BLaER1 (cell line): ENCODE results near the gene SOBP.

Source experiments
- H3K27ac ChIP-seq: shearing (Covaris generic); formaldehyde crosslinking; 2 replicates; pipeline ENCODE4 v1.8.1; 2022
- H3K27me3 ChIP-seq: shearing (Covaris generic); formaldehyde crosslinking; 2 replicates; pipeline ENCODE4 v1.8.1; 2022
- H3K36me3 ChIP-seq: shearing (Covaris generic); formaldehyde crosslinking; 2 replicates; pipeline ENCODE4 v1.8.1; 2022
- H3K4me1 ChIP-seq: shearing (Covaris generic); formaldehyde crosslinking; 2 replicates; pipeline ENCODE4 v1.8.1; 2022
- H3K4me2 ChIP-seq: shearing (Covaris generic); formaldehyde crosslinking; 2 replicates; pipeline ENCODE4 v1.8.1; 2022
- H3K4me3 ChIP-seq: shearing (Covaris generic); formaldehyde crosslinking; 2 replicates; pipeline ENCODE4 v1.8.1; 2022
- H3K9ac ChIP-seq: shearing (Covaris generic); formaldehyde crosslinking; 2 replicates; pipeline ENCODE4 v1.8.1; 2022
- H3K9me3 ChIP-seq: shearing (Covaris generic); formaldehyde crosslinking; 2 replicates; pipeline ENCODE4 v1.8.1; 2022
- H4K20me1 ChIP-seq: shearing (Covaris generic); formaldehyde crosslinking; 2 replicates; pipeline ENCODE4 v1.8.1; 2022
- Cebpa-rat ChIP-seq: shearing (Covaris generic); IDR thresholded peaks from 2 replicates; pipeline ENCODE4 v1.8.1; 2022

Gene SOBP

DNA sequence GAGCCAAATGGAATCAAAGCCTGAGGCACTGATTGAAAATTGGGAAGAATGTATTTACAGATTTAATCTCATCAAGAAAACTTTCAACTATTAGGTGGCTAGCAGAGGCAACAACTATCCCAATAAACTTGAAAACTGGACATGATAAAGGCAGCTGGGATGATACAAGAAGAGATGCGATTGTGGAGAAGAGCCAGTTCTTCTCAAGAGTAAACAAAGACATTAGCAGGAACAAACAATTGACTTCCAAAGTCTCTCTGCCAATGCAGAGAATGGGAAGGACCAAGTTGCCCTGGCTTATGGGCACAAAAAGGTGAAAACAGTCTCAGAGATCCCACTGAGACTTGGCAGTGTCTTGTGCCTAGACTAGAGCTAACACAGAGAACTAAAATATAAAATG, 132.4 kb downstream of the SOBP start:
- Histone ChIP-seq H3K4me1 (no peaks in the 10 kb centered on the region), H3K27me3 (no peaks in the 10 kb centered on the region), H4K20me1 (no peaks in the 10 kb centered on the region), H3K4me2 (no peak overlapping the region), H3K9me3 (no peaks in the 10 kb centered on the region), H3K4me3 (no peak overlapping the region), H3K9ac (no peak overlapping the region), H3K36me3 (no peaks in the 10 kb centered on the region), H3K27ac (no peak overlapping the region)
- TF ChIP-seq Cebpa-rat, result no peak

DNA sequence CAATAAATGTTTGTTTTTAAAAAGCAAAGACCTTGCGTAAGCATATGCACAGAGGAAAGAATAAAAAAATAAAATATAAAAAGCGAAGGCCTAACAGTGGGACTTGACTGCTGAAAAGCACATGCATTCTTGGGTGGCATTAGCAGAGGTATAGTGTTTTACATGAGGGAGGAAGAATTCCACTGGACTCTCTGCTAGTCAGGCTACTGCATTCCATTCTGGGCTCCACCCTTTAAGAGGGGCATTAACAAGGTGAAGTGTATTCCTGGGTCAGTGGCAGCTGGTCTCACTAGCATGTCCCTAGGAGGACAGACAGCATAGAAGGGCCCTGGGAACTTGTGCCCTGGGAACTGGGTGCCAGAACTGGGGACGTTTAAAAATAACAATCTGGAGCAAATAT, 134.1 kb downstream of the SOBP start:
- H3K27ac ChIP-seq, result no peak overlapping the region
- no peaks in the 10 kb centered on the region for H3K36me3 ChIP-seq
- no peaks in the 10 kb centered on the region for H3K27me3 ChIP-seq
- no peak overlapping the region for H3K4me3 ChIP-seq
- no peaks in the 10 kb centered on the region for H4K20me1 ChIP-seq
- no peaks in the 10 kb centered on the region for H3K4me1 ChIP-seq
- TF ChIP-seq Cebpa-rat, result no peak
- no peaks in the 10 kb centered on the region for H3K9me3 ChIP-seq
- no peak overlapping the region for H3K9ac ChIP-seq
- H3K4me2 ChIP-seq, result no peak overlapping the region

DNA sequence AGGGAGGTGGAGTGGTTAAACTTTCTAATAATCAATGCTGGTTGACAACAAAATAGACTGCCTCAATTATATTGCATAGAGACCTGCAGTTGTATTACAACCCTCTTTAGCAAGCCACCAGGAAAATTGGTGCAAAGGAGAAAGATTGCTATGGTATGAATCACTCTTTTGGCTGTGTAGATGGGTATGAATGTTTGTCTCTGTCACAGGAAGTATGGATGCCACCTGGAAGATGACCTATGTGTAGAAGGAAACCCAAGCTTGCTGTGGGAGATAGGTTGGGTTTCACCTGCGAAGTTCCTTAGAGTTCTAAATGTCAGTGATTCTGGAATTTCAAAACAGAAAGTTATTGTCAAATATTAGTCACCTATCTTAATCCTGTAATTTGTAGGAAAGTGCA, 134.6 kb downstream of the SOBP start:
- H3K27me3 ChIP-seq, result no peaks in the 10 kb centered on the region
- H3K36me3 ChIP-seq, result no peaks in the 10 kb centered on the region
- H3K4me3 ChIP-seq, result no peak overlapping the region
- H3K4me1 ChIP-seq, result no peaks in the 10 kb centered on the region
- no peak overlapping the region for H3K4me2 ChIP-seq
- H3K27ac ChIP-seq, result no peak overlapping the region
- H3K9ac ChIP-seq, result no peak overlapping the region
- no peaks in the 10 kb centered on the region for H4K20me1 ChIP-seq
- H3K9me3 ChIP-seq, result no peaks in the 10 kb centered on the region
- no peak for TF ChIP-seq Cebpa-rat

DNA sequence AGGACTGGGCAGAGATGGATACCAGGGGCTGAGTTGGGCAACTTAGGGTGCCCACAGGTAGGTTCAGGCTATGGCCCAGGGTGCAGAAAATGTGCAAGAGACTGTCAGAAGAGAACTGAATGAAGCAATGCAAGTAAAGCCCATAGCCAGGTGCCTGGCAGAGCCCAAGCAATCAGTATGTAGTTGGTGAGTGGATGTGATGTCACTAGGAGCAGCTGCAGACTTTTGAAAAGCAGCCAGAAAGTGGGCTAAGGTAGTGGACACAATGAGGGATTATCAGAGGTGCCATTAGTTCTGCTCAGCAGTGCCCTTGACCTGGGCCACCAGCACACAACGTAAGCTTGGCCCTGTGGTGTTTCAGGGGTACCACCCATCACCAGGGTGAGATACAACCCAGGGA, 135.3 kb downstream of the SOBP start:
- H4K20me1 ChIP-seq, result no peaks in the 10 kb centered on the region
- no peaks in the 10 kb centered on the region for H3K4me1 ChIP-seq
- H3K4me2 ChIP-seq, result no peak overlapping the region
- H3K9ac ChIP-seq, result no peak overlapping the region
- no peaks in the 10 kb centered on the region for H3K36me3 ChIP-seq
- TF ChIP-seq Cebpa-rat, result no peak
- no peak overlapping the region for H3K4me3 ChIP-seq
- H3K27me3 ChIP-seq, result no peaks in the 10 kb centered on the region
- H3K27ac ChIP-seq, result no peak overlapping the region
- no peaks in the 10 kb centered on the region for H3K9me3 ChIP-seq

DNA sequence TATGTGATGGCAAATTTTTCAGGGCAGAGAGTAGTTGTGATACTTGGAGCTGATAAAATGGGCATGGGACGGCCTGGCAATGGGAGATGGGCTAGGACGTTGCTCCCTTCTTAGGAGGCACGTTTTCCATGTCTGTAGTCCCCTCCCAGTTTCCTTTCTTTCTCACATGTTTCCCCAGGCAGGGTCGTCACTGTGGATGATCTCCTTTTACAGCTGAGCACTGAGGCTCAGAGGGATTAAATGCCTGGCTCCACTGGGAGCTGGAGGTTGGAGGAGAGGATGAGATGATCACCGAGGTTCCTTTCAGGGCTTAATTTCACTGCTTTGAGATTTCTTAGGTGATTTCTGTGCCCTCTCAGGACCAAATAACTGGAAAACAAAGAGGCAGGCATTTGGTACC, 136.7 kb downstream of the SOBP start:
- H4K20me1 ChIP-seq, result no peaks in the 10 kb centered on the region
- no peak overlapping the region for H3K9ac ChIP-seq
- no peak overlapping the region for H3K4me2 ChIP-seq
- H3K27me3 ChIP-seq, result no peaks in the 10 kb centered on the region
- no peaks in the 10 kb centered on the region for H3K4me1 ChIP-seq
- no peak for TF ChIP-seq Cebpa-rat
- H3K9me3 ChIP-seq, result no peaks in the 10 kb centered on the region
- no peaks in the 10 kb centered on the region for H3K36me3 ChIP-seq
- H3K4me3 ChIP-seq, result no peak overlapping the region
- H3K27ac ChIP-seq, result no peak overlapping the region

DNA sequence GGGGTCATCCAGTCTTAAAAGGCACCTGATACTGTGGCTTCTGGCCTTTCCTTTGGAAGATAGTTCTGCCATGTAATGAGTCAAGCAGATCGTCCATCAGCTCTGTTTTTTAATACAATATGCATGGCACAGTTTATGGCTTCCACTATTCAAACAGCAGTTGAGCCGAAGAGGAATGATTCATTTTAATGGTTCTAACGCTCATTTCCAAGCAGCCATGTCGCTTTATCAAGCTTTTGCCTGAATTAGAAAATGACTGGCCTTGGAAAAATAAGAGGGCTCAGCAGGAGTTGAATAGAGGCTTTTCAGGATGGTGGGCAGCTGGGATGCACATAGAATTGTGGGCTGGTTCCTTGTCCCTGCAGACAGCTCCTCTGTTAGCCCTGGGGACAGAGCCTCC, 138.1 kb downstream of the SOBP start:
- H3K36me3 ChIP-seq, result no peaks in the 10 kb centered on the region
- H3K27me3 ChIP-seq, result no peaks in the 10 kb centered on the region
- no peaks in the 10 kb centered on the region for H3K4me1 ChIP-seq
- no peak overlapping the region for H3K4me2 ChIP-seq
- no peak overlapping the region for H3K9ac ChIP-seq
- no peaks in the 10 kb centered on the region for H4K20me1 ChIP-seq
- no peaks in the 10 kb centered on the region for H3K9me3 ChIP-seq
- no peak for TF ChIP-seq Cebpa-rat
- H3K4me3 ChIP-seq, result no peak overlapping the region
- no peak overlapping the region for H3K27ac ChIP-seq

DNA sequence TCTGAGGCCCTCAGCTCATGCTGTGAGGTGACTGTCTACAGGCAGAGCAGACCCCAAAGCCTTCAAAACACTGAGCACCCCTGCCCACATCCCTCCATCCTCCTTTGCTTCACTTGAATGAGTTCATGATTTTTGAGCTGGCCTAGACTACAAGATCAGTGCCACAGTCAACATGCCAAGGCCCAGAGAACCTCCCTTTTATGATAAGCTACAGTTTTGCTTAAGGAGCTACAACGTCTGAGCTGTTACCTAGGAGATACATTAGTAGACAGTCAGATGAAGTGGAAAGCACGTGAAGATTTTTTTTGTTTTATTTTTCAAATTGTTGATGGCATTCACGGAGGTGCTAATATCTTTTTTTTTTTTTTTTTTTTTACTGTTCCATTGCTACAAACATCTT, 139.0 kb downstream of the SOBP start:
- Histone ChIP-seq H3K9ac (no peak overlapping the region), H3K27me3 (no peaks in the 10 kb centered on the region), H3K27ac (no peak overlapping the region), H3K4me3 (no peak overlapping the region), H3K4me1 (no peaks in the 10 kb centered on the region), H4K20me1 (no peaks in the 10 kb centered on the region), H3K4me2 (no peak overlapping the region), H3K9me3 (peaks cover 3% of the 10 kb centered on the region; the same call in 1 of the 2 replicates), H3K36me3 (no peaks in the 10 kb centered on the region)
- TF ChIP-seq Cebpa-rat, result no peak

DNA sequence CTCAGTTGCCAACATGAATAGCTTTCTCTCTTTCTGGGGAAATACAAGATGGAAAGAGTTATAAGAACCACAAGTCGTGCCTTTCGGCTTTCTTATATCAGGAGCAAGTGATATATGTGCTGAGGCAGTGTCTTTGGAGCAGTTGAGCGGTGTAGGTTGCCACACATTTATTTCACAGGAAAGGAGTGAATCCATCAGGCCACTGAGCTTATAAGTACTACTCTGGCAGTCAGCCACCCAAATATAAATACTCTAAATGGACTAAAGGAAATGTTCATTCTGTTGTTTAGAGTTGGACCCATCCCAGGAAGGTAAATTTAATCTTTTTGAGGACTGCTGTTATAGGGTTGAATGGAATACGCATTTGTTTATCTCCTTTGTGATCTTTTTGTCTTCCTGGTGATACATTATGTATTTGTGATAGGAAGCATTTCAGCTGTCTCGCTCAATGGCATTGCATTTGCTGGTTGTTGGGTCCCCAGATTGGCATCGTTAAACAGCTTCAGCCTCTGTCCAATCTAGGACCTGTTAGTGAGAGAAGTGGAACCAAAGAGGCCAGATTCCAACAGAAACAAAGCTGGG, 139.7 kb downstream of the SOBP start:
- no peak overlapping the region for H3K4me2 ChIP-seq
- no peak overlapping the region for H3K4me3 ChIP-seq
- H3K27me3 ChIP-seq, result no peaks in the 10 kb centered on the region
- H3K36me3 ChIP-seq, result no peaks in the 10 kb centered on the region
- TF ChIP-seq Cebpa-rat, result no peak
- H4K20me1 ChIP-seq, result no peaks in the 10 kb centered on the region
- no peak overlapping the region for H3K9ac ChIP-seq
- no peak overlapping the region for H3K27ac ChIP-seq
- H3K4me1 ChIP-seq, result no peaks in the 10 kb centered on the region
- H3K9me3 ChIP-seq, result peaks cover 11% of the 10 kb centered on the region

DNA sequence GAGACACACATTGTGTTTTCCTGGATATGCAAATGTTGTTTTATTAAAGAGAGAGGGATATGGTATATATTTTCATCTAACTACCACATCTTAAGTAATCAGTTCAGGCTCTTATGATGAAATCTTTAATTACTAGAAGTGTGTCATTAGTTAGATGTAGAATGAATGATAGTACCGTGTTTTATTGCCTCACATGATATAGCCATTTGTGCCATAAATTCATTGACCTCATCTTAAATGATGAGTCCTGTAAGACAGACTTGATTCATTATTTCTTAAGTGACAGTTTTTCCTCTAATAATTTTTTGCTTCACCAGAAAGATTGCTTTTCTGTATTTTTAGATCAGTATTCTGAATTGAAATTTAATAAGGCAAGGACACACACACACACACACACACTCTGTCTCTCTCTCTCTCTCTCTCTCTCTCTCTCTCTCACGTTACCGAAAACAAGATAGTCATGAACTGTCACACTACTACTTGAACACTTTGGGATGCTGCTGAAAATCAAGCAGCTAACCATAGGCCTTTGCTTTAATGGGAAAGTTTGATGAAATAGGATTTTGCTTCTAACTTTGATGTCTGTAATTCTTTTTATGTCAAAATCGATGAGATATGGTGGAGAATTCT, 140.5 kb downstream of the SOBP start:
- H4K20me1 ChIP-seq, result no peaks in the 10 kb centered on the region
- no peak overlapping the region for H3K9ac ChIP-seq
- TF ChIP-seq Cebpa-rat, result no peak
- no peak overlapping the region for H3K27ac ChIP-seq
- no peak overlapping the region for H3K4me2 ChIP-seq
- H3K36me3 ChIP-seq, result no peaks in the 10 kb centered on the region
- H3K4me1 ChIP-seq, result no peaks in the 10 kb centered on the region
- no peak overlapping the region for H3K4me3 ChIP-seq
- H3K9me3 ChIP-seq, result peaks cover 19% of the 10 kb centered on the region
- no peaks in the 10 kb centered on the region for H3K27me3 ChIP-seq

DNA sequence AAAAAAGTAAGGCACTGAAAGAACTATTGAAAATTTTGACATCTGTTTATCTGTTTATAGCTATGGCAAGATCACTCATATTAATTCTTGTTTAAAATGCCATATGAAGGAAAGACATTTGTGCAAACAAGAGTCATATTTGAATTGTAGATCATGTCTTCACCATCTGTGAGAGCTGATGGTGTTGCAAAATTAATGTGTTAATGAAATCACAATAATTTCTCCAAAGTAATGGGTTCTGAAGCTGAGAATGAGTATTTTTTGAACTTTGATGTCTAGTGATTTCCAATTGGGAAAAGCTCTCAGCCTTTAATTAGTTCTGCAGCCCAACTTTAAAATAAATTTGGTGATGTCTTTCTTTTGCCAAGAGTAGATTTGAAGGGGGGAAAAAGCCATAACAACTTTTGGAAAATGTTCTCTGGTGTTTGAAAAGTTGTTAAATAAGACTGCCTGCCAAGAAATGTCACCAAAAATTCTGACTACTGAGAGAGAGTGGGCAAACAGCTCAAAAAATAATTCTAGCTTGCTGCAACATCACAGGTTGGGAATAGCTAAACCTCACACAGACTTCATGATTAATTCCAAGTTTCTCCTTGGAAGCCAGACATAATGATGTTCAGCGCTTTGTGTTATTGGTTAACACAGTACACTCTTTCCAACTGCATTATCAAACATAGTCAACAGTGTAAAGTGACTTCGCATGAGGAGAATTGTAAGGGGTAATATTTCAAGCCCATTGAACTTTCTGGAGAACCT, 142.6 kb downstream of the SOBP start:
- no peak for TF ChIP-seq Cebpa-rat
- Histone ChIP-seq H3K27me3 (no peaks in the 10 kb centered on the region), H3K36me3 (no peaks in the 10 kb centered on the region)

More for the DNA sequence above, 142.6 kb downstream of the SOBP start:
- H3K4me1 ChIP-seq, result no peaks in the 10 kb centered on the region
- no peak overlapping the region for H3K4me3 ChIP-seq
- no peak overlapping the region for H3K4me2 ChIP-seq
- H3K9me3 ChIP-seq, result peaks cover 22% of the 10 kb centered on the region
- no peak overlapping the region for H3K27ac ChIP-seq
- no peak overlapping the region for H3K9ac ChIP-seq
- no peaks in the 10 kb centered on the region for H4K20me1 ChIP-seq
